B cell (primary cell): ENCODE measurements around the gene HMG20B. TPM values are rescaled to one million over a fixed set of nuclear protein-coding genes. Genes with fewer than 3 reads are reported as not detected.
A peak's percentile ranks its signal among the peaks of the same experiment; 100 is the strongest.

ENCODE experiments used
- ATAC-seq: fragments of 200-7000 bp; cut with Tn5 transposase; one replicate; pipeline ENCODE4 v1.10.0; 2021; ENCODE audit warnings: low read depth, mild to moderate bottlenecking, moderate number of reproducible peaks, moderate library complexity
- CTCF ChIA-PET: fragments of 350-600 bp; sonication (Branson Sonifier 250); formaldehyde crosslinking; loops from one replicate; lab custom pipeline; 2021; ENCODE audit warnings: antibody characterized with exemption, inconsistent platforms; lab: Charles Lee
- POLR2A ChIA-PET: fragments of 350-600 bp; sonication (Branson Sonifier 250); formaldehyde crosslinking; loops from one replicate; lab custom pipeline; 2021; ENCODE audit warnings: antibody characterized with exemption; lab: Charles Lee
- DNase-seq: peaks from one replicate; pipeline ENCODE4 v3.0.0; 2013
- H2AFZ ChIP-seq: 2 replicates; pipeline ENCODE4 v1.6.1; 2012; ENCODE audit warnings: mild to moderate bottlenecking, low read depth, low read length; ENCODE audit not compliant: insufficient read depth, poor library complexity, severe bottlenecking
- H3K27ac ChIP-seq, 2 donors: 1 replicate in 1 of 2; 2 replicates in 1 of 2; pipeline ENCODE4 v1.5.1; 2012 to 2013; ENCODE audit warnings: low read length in 2 of 2, mild to moderate bottlenecking in 2 of 2, moderate library complexity in 1 of 2
- H3K27me3 ChIP-seq, 4 experiments: fragments of 200-600 bp in 1 of 4; sonication (generic) in 1 of 4; replicated peaks in 1 of 4; 1 replicate in 2 of 4; 2 replicates in 2 of 4; pipeline versions ENCODE4 v1.6.1 to v1.7.0; 2013 to 2016; ENCODE audit warnings: low read length in 3 of 4, mild to moderate bottlenecking in 2 of 4, mixed read lengths in 1 of 4, moderate library complexity in 1 of 4; ENCODE audit not compliant: insufficient read depth in 4 of 4, control insufficient read depth in 3 of 4; ENCODE audit errors: control extremely low read depth in 1 of 4
- H3K36me3 ChIP-seq, 2 experiments: replicated peaks in 1 of 2; 1 replicate in 1 of 2; 2 replicates in 1 of 2; pipeline versions ENCODE4 v1.6.1 to v1.7.1; 2013; ENCODE audit warnings: low read length in 1 of 2; ENCODE audit not compliant: insufficient read depth in 2 of 2, control insufficient read depth in 1 of 2; ENCODE audit errors: control extremely low read depth in 1 of 2, extremely low read depth in 1 of 2
- H3K4me1 ChIP-seq, 2 donors: fragments of 200-600 bp in 1 of 2; sonication (generic) in 1 of 2; 1 replicate in 1 of 2; 2 replicates in 1 of 2; pipeline versions ENCODE4 v1.5.1 to v1.6.1; 2013 to 2017; ENCODE audit warnings: low read length in 2 of 2; ENCODE audit not compliant: control insufficient read depth in 2 of 2, insufficient read depth in 2 of 2
- H3K4me2 ChIP-seq: replicated peaks from 2 replicates; pipeline ENCODE3; 2012; ENCODE audit warnings: mild to moderate bottlenecking, low read depth, low read length; ENCODE audit not compliant: poor library complexity, severe bottlenecking
- H3K4me3 ChIP-seq, 5 experiments: fragments of 200-600 bp in 1 of 5; sonication (generic) in 1 of 5; 1 replicate in 3 of 5; 2 replicates in 2 of 5; pipeline versions ENCODE4 v1.5.1 to v1.7.0; 2011 to 2016; ENCODE audit warnings: low read length in 4 of 5, mild to moderate bottlenecking in 4 of 5, low read depth in 2 of 5, control low read depth in 1 of 5, moderate library complexity in 1 of 5; ENCODE audit not compliant: insufficient read depth in 1 of 5; ENCODE audit errors: control extremely low read depth in 1 of 5, extremely low read depth in 1 of 5
- H3K79me2 ChIP-seq: fragments of 200-600 bp; sonication (generic); one replicate; pipeline ENCODE4 v1.6.0; 2016; ENCODE audit warnings: low read length; ENCODE audit not compliant: control insufficient read depth, insufficient read depth
- H3K9ac ChIP-seq: fragments of 200-600 bp; sonication (generic); 2 replicates; pipeline ENCODE4 v1.6.1; 2017; ENCODE audit warnings: mild to moderate bottlenecking, low read length, moderate library complexity
- H3K9me3 ChIP-seq, 3 donors: one replicate each; pipeline versions ENCODE4 v1.6.1 to v1.7.1; 2013; ENCODE audit warnings: low read length in 2 of 3; ENCODE audit not compliant: control insufficient read depth in 2 of 3, insufficient read depth in 1 of 3; ENCODE audit errors: control extremely low read depth in 1 of 3
- H4K20me1 ChIP-seq: 2 replicates; pipeline ENCODE4 v1.6.0; 2012; ENCODE audit warnings: mild to moderate bottlenecking, low read length; ENCODE audit not compliant: insufficient read depth, control insufficient read depth, poor library complexity, severe bottlenecking
- H3K27ac Mint-ChIP-seq: one replicate; pipeline ENCODE4 v1.8.0; 2021; ENCODE audit warnings: mixed read lengths
- H3K27me3 Mint-ChIP-seq: one replicate; pipeline ENCODE4 v1.8.0; 2021; ENCODE audit warnings: mixed read lengths
- H3K4me1 Mint-ChIP-seq: one replicate; pipeline ENCODE4 v1.8.0; 2021; ENCODE audit warnings: mixed read lengths
- H3K4me3 Mint-ChIP-seq: one replicate; pipeline ENCODE4 v1.8.0; 2021; ENCODE audit warnings: mixed read lengths
- H3K9me3 Mint-ChIP-seq: one replicate; pipeline ENCODE4 v1.8.0; 2022; ENCODE audit warnings: mixed read lengths; ENCODE audit not compliant: insufficient read depth
- EZH2 ChIP-seq: IDR thresholded peaks from 2 replicates; pipeline ENCODE4 v1.6.1; 2012; ENCODE audit warnings: borderline replicate concordance, low read depth, mild to moderate bottlenecking, moderate library complexity, low read length; ENCODE audit not compliant: insufficient read depth, poor library complexity, severe bottlenecking
- WGBS: methylation state at CpG from one replicate; pipeline ENCODE4 v1.1.5; 2013; ENCODE audit warnings: missing lambda C conversion rate; ENCODE audit not compliant: insufficient coverage; 5-methylcytosine and 5-hydroxymethylcytosine counted together
- intact Hi-C: fragments of 100-400 bp; cut with micrococcal nuclease; formaldehyde crosslinking; loops from one replicate; pipeline ENCODE4 v1.10.0; 2022
- polyA plus RNA-seq: library from polyadenylated mRNA; depleted of rRNA; stranded (reverse); fragments of >200 nt; gene quantifications from 2 replicates; pipeline ENCODE4 v1.2.3, GENCODE V29; 2012
- total RNA-seq, 2 donors: library from RNA; stranded (reverse); fragments of 120-200 nt in 1 of 2; gene quantifications; 1 replicate in 1 of 2; 2 replicates in 1 of 2; pipeline versions ENCODE4 v1.2.3 to v1.2.4, GENCODE V29; 2013 to 2022
- TF ChIP-seq, protein P1 (sequence below): fragments of 200-600 bp; IDR thresholded peaks from one replicate; pipeline ENCODE4 v1.8.0; 2022; ENCODE audit warnings: antibody characterized with exemption, mild to moderate bottlenecking

HMG20B gene
- total and polyA plus RNA-seq, 2 donors (not counting 1 experiment from before 2014, with no cell fraction given): 41.7 to 59.0 TPM

DNA sequence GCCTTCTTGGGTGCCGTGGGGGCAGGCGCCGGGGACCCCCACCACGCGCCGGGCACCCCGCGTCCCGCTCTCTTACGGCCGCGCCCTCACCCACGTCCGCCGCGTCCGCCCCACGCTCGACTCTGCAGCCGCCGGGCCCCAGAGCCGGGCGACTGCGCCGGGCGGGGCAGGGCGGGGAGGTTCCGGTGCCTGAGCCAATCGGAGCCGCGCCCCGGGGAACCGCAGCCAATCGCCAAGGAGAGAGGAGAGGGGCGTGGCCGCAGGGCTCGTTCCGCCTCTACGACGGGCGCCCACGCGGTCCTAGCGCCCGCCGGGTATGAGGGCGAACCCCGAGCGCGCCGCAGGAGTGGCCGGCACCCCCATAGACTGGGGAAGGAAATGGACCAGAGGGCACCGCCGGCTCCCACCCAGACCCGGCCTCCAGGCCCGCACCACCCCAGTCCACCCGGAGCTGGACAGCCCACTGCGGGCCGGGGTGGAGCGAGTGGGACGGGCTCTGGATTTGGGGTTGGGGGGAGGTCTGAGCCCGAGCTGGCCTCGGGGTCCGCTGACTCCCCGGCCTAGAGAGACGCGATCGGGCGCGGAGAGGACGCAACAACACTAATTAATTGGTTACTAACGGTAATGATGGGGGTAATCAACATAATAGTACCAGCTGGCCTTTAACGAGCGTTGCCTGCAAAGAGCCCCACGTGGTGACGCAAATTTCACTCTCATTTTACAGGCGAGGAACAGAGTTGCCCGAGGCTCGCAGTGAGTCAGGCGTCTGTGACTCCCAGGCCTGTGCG, 15.1 kb upstream of the HMG20B start, which contains the start of gene MFSD12:
Gene MFSD12, minus strand, starts transcription at position 126 of the 788 bp plus-strand sequence. CDS start 183 bp downstream, outside the sequence.
- POLR2A ChIA-PET: no interaction called here

More for the DNA sequence above, 15.1 kb upstream of the HMG20B start, which contains the start of gene MFSD12:
- no peaks in the 10 kb centered on the region for H3K36me3 ChIP-seq
- Mint-ChIP-seq H3K4me3 (peak within 1 kb of the TSS; percentile 99), H3K27ac (peak within 1 kb of the TSS; percentile 94), H3K9me3 (no peaks in the 10 kb centered on the region), H3K4me1 (peaks cover 43% of the 10 kb centered on the region), H3K27me3 (no peaks in the 10 kb centered on the region)
- intact Hi-C loops: loop anchor here (1.0 to 5.0 kb wide), 4 partner anchors 15 to 205 kb away; partner anchors contain the start of genes APBA3, HMG20B, MRPL54 and TBXA2R
- H2AFZ ChIP-seq: peak within 1 kb of the TSS; percentile 93
- peaks cover 42% of the 10 kb centered on the region for H3K79me2 ChIP-seq
- peak within 1 kb of the TSS; percentile 93 for H3K4me2 ChIP-seq
- H3K4me1 ChIP-seq: peaks cover 42 to 60% of the 10 kb centered on the region in 2 donors
- no peaks in the 10 kb centered on the region for H3K9me3 ChIP-seq
- TF ChIP-seq EZH2: no peak
- TF ChIP-seq, protein P1, sequence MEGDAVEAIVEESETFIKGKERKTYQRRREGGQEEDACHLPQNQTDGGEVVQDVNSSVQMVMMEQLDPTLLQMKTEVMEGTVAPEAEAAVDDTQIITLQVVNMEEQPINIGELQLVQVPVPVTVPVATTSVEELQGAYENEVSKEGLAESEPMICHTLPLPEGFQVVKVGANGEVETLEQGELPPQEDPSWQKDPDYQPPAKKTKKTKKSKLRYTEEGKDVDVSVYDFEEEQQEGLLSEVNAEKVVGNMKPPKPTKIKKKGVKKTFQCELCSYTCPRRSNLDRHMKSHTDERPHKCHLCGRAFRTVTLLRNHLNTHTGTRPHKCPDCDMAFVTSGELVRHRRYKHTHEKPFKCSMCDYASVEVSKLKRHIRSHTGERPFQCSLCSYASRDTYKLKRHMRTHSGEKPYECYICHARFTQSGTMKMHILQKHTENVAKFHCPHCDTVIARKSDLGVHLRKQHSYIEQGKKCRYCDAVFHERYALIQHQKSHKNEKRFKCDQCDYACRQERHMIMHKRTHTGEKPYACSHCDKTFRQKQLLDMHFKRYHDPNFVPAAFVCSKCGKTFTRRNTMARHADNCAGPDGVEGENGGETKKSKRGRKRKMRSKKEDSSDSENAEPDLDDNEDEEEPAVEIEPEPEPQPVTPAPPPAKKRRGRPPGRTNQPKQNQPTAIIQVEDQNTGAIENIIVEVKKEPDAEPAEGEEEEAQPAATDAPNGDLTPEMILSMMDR: no peak
- H3K27ac ChIP-seq: peak within 1 kb of the TSS; percentile 48 to 87
- no peaks in the 10 kb centered on the region for H3K27me3 ChIP-seq
- peak; percentile 88 for ATAC-seq
- H3K4me3 ChIP-seq: peak within 1 kb of the TSS; percentile 36 to 87 (median 72)
- peak; percentile 95 for DNase-seq
- H3K9ac ChIP-seq: peak within 1 kb of the TSS; percentile 72
- peaks cover 16% of the 10 kb centered on the region for H4K20me1 ChIP-seq
- CTCF ChIA-PET: interaction anchor here (1.0 to 3.3 kb wide), 5 partner anchors 9 to 51 kb away, joined by 3 to 37 read pairs (median 6); partner anchors contain the start of gene GIPC3
- WGBS: under 1% methylated on average over 80 of the region's 81 CpGs
